ENCODE results near the gene WSB1. TPM values are rescaled to one million over a fixed set of nuclear protein-coding genes. Genes with fewer than 3 reads are reported as not detected.
A peak's percentile ranks its signal among the peaks of the same experiment; 100 is the strongest.

The WSB1 gene
- total and polyA plus RNA-seq, 8 donors = 41.3 to 84.3 (median 53.6) TPM

DNA sequence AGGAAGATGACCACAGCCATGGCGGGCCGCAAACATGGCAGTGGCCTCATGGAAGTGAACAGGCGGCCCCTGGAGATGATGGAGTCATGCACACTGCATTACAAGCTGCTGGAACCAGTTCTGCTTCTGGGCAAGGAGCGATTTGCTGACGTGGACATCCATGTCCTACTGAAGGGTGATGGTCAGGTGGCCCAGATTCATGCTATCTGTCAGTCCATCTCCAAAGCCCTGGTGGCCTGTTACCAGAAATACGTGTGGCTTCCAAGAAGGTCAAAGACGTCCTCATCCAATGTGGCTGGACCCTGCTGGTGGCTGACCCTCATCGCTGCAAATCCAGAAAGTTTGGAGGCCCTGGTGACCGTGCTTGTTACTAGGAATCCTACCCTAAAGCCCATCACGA, 13.4 kb upstream of the WSB1 start:
- Histone ChIP-seq H3K27me3 (no peaks in the 10 kb centered on the region), H3K4me1 (peaks cover 0 to 2% (median 0%) of the 10 kb centered on the region in 3 donors), H3K36me3 (no peaks in the 10 kb centered on the region), H3K27ac (no peak overlapping the region), H3K4me3 (no peak overlapping the region), H3K9me3 (no peaks in the 10 kb centered on the region)
- ATAC-seq (no peak), FAIRE-seq (no peak), DNase-seq (no peak)
- intact Hi-C loops (cut with DNase I) = no loop called here
- WGBS, 2 donors = 89 to 94% methylated on average over 10 of the region's 10 CpGs
- TF ChIP-seq, protein P1, sequence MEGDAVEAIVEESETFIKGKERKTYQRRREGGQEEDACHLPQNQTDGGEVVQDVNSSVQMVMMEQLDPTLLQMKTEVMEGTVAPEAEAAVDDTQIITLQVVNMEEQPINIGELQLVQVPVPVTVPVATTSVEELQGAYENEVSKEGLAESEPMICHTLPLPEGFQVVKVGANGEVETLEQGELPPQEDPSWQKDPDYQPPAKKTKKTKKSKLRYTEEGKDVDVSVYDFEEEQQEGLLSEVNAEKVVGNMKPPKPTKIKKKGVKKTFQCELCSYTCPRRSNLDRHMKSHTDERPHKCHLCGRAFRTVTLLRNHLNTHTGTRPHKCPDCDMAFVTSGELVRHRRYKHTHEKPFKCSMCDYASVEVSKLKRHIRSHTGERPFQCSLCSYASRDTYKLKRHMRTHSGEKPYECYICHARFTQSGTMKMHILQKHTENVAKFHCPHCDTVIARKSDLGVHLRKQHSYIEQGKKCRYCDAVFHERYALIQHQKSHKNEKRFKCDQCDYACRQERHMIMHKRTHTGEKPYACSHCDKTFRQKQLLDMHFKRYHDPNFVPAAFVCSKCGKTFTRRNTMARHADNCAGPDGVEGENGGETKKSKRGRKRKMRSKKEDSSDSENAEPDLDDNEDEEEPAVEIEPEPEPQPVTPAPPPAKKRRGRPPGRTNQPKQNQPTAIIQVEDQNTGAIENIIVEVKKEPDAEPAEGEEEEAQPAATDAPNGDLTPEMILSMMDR (IDR thresholded peaks at IDR 0.05) = no peak

GRCh38 chr17:27281438-27281837, 12.5 kb upstream of the WSB1 start:
- H3K27ac ChIP-seq = no peak overlapping the region
- intact Hi-C loops (cut with DNase I) = no loop called here
- no peak for ATAC-seq
- FAIRE-seq = no peak
- no peak overlapping the region for H3K4me3 ChIP-seq
- no peak for DNase-seq
- no peaks in the 10 kb centered on the region for H3K9me3 ChIP-seq
- no peaks in the 10 kb centered on the region for H3K36me3 ChIP-seq
- 75 to 85% methylated on average over 3 of the region's 3 CpGs for WGBS, 2 donors
- TF ChIP-seq, protein P1 (IDR thresholded peaks at IDR 0.05) = no peak
- H3K4me1 ChIP-seq = peaks cover 0 to 2% (median 0%) of the 10 kb centered on the region in 3 donors
- H3K27me3 ChIP-seq = no peaks in the 10 kb centered on the region

DNA sequence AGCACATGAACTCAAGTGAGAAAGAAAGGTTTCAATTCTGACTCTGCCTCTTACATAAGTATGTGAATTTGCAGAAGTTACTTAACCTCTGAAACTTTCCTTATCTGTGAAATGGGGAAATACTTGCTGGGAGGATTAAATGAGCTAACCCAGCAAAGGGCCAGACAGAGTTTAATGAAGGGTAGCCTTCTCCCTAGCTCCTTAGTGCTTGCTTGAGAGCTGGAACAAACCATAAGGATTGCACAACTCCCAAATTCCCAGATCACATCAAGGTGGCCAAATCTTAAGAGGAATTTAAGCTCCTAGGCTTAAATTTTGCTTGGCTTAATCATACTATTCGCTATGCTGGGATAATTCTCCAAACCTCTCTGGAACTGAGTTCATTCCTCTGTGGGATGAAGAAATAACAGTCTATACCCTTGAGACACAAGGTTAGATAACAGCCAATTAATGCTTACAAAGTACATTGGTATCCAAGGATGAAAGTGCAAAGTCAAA, 11.8 kb upstream of the WSB1 start:
- ATAC-seq (peak in 3 of 4 donors; percentile 49 to 70 (median 51)), DNase-seq (no peak), FAIRE-seq (no peak)
- Histone ChIP-seq H3K27ac (no peak overlapping the region), H3K27me3 (no peaks in the 10 kb centered on the region), H3K4me3 (no peak overlapping the region), H3K9me3 (no peaks in the 10 kb centered on the region), H3K36me3 (no peaks in the 10 kb centered on the region), H3K4me1 (peaks cover 0 to 2% (median 0%) of the 10 kb centered on the region in 3 donors)
- WGBS, 2 donors = 92 to 94% methylated on average over 1 of the region's 1 CpG
- TF ChIP-seq, protein P1 (IDR thresholded peaks at IDR 0.05) = no peak
- intact Hi-C loops (cut with DNase I) = no loop called here

- H3K27me3 ChIP-seq = no peaks in the 10 kb centered on the region
- no peak overlapping the region for H3K4me3 ChIP-seq
- peaks cover 0 to 2% (median 0%) of the 10 kb centered on the region in 3 donors for H3K4me1 ChIP-seq
- FAIRE-seq (no peak), ATAC-seq (no peak), DNase-seq (no peak)
- no peak overlapping the region for H3K27ac ChIP-seq
- H3K36me3 ChIP-seq = no peaks in the 10 kb centered on the region
- intact Hi-C loops (cut with DNase I) = no loop called here
- no peaks in the 10 kb centered on the region for H3K9me3 ChIP-seq
- TF ChIP-seq, protein P1 (IDR thresholded peaks at IDR 0.05) = no peak
These were observed 10.9 kb upstream of the WSB1 start for GRCh38 chr17:27283060-27283459.

DNA sequence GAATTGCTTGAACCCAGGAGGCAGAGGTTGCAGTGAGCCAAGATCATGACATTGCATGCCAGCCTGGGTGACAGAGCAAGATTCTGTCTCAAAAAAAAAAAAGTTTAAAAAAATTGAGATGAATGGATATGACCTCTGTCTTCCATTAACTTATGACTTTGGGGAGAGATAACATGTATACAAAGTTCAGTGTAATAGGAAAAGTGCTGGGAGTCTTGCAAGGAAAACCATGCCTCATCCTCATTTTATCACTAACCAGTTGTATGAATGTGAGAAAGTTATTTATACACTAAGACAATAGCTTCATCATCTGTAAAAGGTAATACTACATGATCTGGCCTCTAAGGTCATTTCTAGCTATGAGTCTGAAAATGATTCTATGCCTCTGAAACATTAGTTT, 10.2 kb upstream of the WSB1 start:
- FAIRE-seq = no peak
- H3K4me3 ChIP-seq = no peak overlapping the region
- TF ChIP-seq, protein P1 (IDR thresholded peaks at IDR 0.05) = no peak
- no peaks in the 10 kb centered on the region for H3K27me3 ChIP-seq
- ATAC-seq = no peak
- no peak for DNase-seq
- H3K9me3 ChIP-seq = no peaks in the 10 kb centered on the region
- intact Hi-C loops (cut with DNase I) = no loop called here
- H3K36me3 ChIP-seq = no peaks in the 10 kb centered on the region
- H3K4me1 ChIP-seq = peaks cover 0 to 2% (median 0%) of the 10 kb centered on the region in 3 donors
- H3K27ac ChIP-seq = no peak overlapping the region
